CD14-positive monocyte (primary cell): ENCODE measurements around the gene MBTD1. TPM values are rescaled to one million over a fixed set of nuclear protein-coding genes. Genes with fewer than 3 reads are reported as not detected.
"Not testable (repeated sequence)": the region's sequence is repeated elsewhere in the genome, so short reads cannot be mapped to it uniquely, and the experiment has no call there.

Experiments
- DNase-seq, 3 donors: peaks; one replicate each; pipeline ENCODE4 v3.0.0-alpha.2; 2011 to 2022
- H2AFZ ChIP-seq: 2 replicates; pipeline ENCODE4 v1.6.0; 2012; ENCODE audit warnings: mild to moderate bottlenecking, low read depth, low read length, inconsistent platforms; ENCODE audit not compliant: insufficient read depth, poor library complexity, severe bottlenecking
- H3K27ac ChIP-seq, 2 donors: 1 replicate in 1 of 2; 2 replicates in 1 of 2; pipeline ENCODE4 v1.5.1; 2012 to 2013; ENCODE audit warnings: low read length in 2 of 2, control low read depth in 1 of 2, inconsistent platforms in 1 of 2, low read depth in 1 of 2, mild to moderate bottlenecking in 1 of 2
- H3K27me3 ChIP-seq, 2 donors: one replicate each; pipeline versions ENCODE4 v1.6.0 to v1.6.1; 2011 to 2013; ENCODE audit warnings: low read length in 2 of 2; ENCODE audit not compliant: control insufficient read depth in 2 of 2, insufficient read depth in 2 of 2
- H3K36me3 ChIP-seq, 2 donors: replicated peaks in 1 of 2; 1 replicate in 1 of 2; 2 replicates in 1 of 2; pipeline versions ENCODE4 v1.5.1 to v1.6.1; 2012 to 2013; ENCODE audit warnings: low read length in 2 of 2, control low read depth in 1 of 2, inconsistent platforms in 1 of 2, mild to moderate bottlenecking in 1 of 2; ENCODE audit not compliant: insufficient read depth in 2 of 2, control insufficient read depth in 1 of 2
- H3K4me1 ChIP-seq, 2 donors: 1 replicate in 1 of 2; 2 replicates in 1 of 2; pipeline versions ENCODE4 v1.5.1 to v1.6.1; 2012 to 2013; ENCODE audit warnings: low read length in 2 of 2, control low read depth in 1 of 2, inconsistent platforms in 1 of 2, mild to moderate bottlenecking in 1 of 2, moderate library complexity in 1 of 2; ENCODE audit not compliant: insufficient read depth in 2 of 2, control insufficient read depth in 1 of 2
- H3K4me2 ChIP-seq: replicated peaks from 2 replicates; pipeline ENCODE3; 2012; ENCODE audit warnings: low read length, moderate library complexity, mild to moderate bottlenecking; ENCODE audit not compliant: poor library complexity, severe bottlenecking; ENCODE audit errors: extremely low read depth
- H3K4me3 ChIP-seq, 3 experiments: fragments of 200-600 bp in 1 of 3; sonication (generic) in 1 of 3; replicated peaks in 1 of 3; 1 replicate in 2 of 3; 2 replicates in 1 of 3; pipeline ENCODE4 v1.5.1; 2011 to 2013; ENCODE audit warnings: low read length in 3 of 3, mild to moderate bottlenecking in 3 of 3, control low read depth in 2 of 3, low read depth in 2 of 3, inconsistent platforms in 1 of 3, moderate library complexity in 1 of 3
- H3K79me2 ChIP-seq: 2 replicates; pipeline ENCODE4 v1.6.0; 2012; ENCODE audit warnings: mild to moderate bottlenecking, control low read depth, inconsistent platforms, low read length, moderate library complexity; ENCODE audit not compliant: insufficient read depth
- H3K9ac ChIP-seq: 2 replicates; pipeline ENCODE4 v1.6.0; 2017; ENCODE audit warnings: low read length, mild to moderate bottlenecking; ENCODE audit not compliant: insufficient read depth, poor library complexity, severe bottlenecking
- H3K9me3 ChIP-seq, 2 donors: replicated peaks in 1 of 2; 1 replicate in 1 of 2; 2 replicates in 1 of 2; pipeline versions ENCODE4 v1.5.1 to v1.6.1; 2012 to 2013; ENCODE audit warnings: low read length in 2 of 2, control low read depth in 1 of 2; ENCODE audit not compliant: control insufficient read depth in 1 of 2, insufficient read depth in 1 of 2
- H4K20me1 ChIP-seq: 2 replicates; pipeline ENCODE4 v1.6.0; 2012; ENCODE audit warnings: mild to moderate bottlenecking, low read length, control low read depth, moderate library complexity; ENCODE audit not compliant: insufficient read depth
- H3K27ac Mint-ChIP-seq, 7 donors: one replicate each; pipeline ENCODE4 v1.8.0; 2020; ENCODE audit warnings: mild to moderate bottlenecking in 7 of 7, mixed read lengths in 7 of 7, moderate library complexity in 6 of 7, inconsistent platforms in 2 of 7
- H3K27me3 Mint-ChIP-seq, 3 donors: one replicate each; pipeline ENCODE4 v1.8.0; 2021 to 2022; ENCODE audit warnings: low read depth in 3 of 3, mild to moderate bottlenecking in 3 of 3, mixed read lengths in 3 of 3, moderate library complexity in 3 of 3, inconsistent platforms in 1 of 3
- H3K36me3 Mint-ChIP-seq, 2 donors: one replicate each; pipeline ENCODE4 v1.8.0; 2020; ENCODE audit warnings: mixed read lengths in 2 of 2, inconsistent platforms in 1 of 2, mild to moderate bottlenecking in 1 of 2
- H3K4me1 Mint-ChIP-seq: one replicate; pipeline ENCODE4 v1.8.0; 2020; ENCODE audit warnings: mild to moderate bottlenecking, mixed read lengths
- H3K4me3 Mint-ChIP-seq, 2 donors: one replicate each; pipeline ENCODE4 v1.8.0; 2020; ENCODE audit warnings: mild to moderate bottlenecking in 2 of 2, mixed read lengths in 2 of 2, moderate library complexity in 1 of 2
- H3K9me3 Mint-ChIP-seq, 7 donors: one replicate each; pipeline ENCODE4 v1.8.0; 2020 to 2022; ENCODE audit warnings: mixed read lengths in 7 of 7, mild to moderate bottlenecking in 6 of 7, moderate library complexity in 6 of 7, inconsistent platforms in 2 of 7
- CTCF ChIP-seq: fragments of 200-600 bp; IDR thresholded peaks from one replicate; pipeline ENCODE4 v1.8.0; 2022; ENCODE audit warnings: antibody characterized with exemption, mild to moderate bottlenecking
- WGBS: methylation state at CpG from one replicate; pipeline ENCODE4 v1.1.5; 2013; ENCODE audit warnings: missing lambda C conversion rate; ENCODE audit not compliant: insufficient coverage; 5-methylcytosine and 5-hydroxymethylcytosine counted together
- intact Hi-C, 2 donors: fragments of 100-400 bp; cut with micrococcal nuclease; formaldehyde crosslinking; loops; one replicate each; pipeline versions ENCODE4 v1.15.0 to v1.15.1; 2023
- polyA plus RNA-seq, 3 donors: library from polyadenylated mRNA; depleted of rRNA in 1 of 3; unstranded in 2 of 3; stranded (reverse) in 1 of 3; fragments of 300-500 nt in 2 of 3; fragments of >200 nt in 1 of 3; fragmentation: Illumina TruSeq in 2 of 3; gene quantifications; 1 replicate in 2 of 3; 2 replicates in 1 of 3; pipeline ENCODE4 v1.2.3, GENCODE V29; 2012 to 2021

Gene MBTD1
- polyA plus RNA-seq, 3 donors: 5.9 to 11.3 (median 10.0) TPM

- Mint-ChIP-seq H3K9me3 (peaks cover 0 to 2% (median 0%) of the 10 kb centered on the region in 7 donors), H3K4me1 (no peaks in the 10 kb centered on the region), H3K36me3 (peaks cover 43 to 66% of the 10 kb centered on the region in 2 donors), H3K27ac (peak overlapping the region in 1 of 7 donors; percentile 41), H3K27me3 (no peaks in the 10 kb centered on the region), H3K4me3 (no peak overlapping the region)
- Histone ChIP-seq H3K27ac (no peak overlapping the region), H3K9ac (no peak overlapping the region), H3K27me3 (no peaks in the 10 kb centered on the region), H3K79me2 (no peaks in the 10 kb centered on the region), H3K4me1 (no peaks in the 10 kb centered on the region), H2AFZ (no peak overlapping the region), H3K9me3 (no peaks in the 10 kb centered on the region), H3K36me3 (peaks cover 46 to 67% of the 10 kb centered on the region in 2 donors), H4K20me1 (no peaks in the 10 kb centered on the region), H3K4me3 (no peak overlapping the region), H3K4me2 (no peak overlapping the region)
- intact Hi-C loops: no loop called here
- DNase-seq: no peak
- TF ChIP-seq CTCF: no peak
- WGBS: no CpG with 5 or more reads among the region's 5 CpGs
Observed at GRCh38 chr17:51180486-51180885, 79.4 kb downstream of the MBTD1 start.

GRCh38 chr17:51172030-51172429, 87.8 kb downstream of the MBTD1 start:
- H3K27me3 ChIP-seq, intact Hi-C loops, H3K4me1 ChIP-seq, H2AFZ ChIP-seq, H3K27ac ChIP-seq, H3K27me3 Mint-ChIP-seq, H3K9ac ChIP-seq, H3K4me3 Mint-ChIP-seq, H3K79me2 ChIP-seq, DNase-seq, H3K27ac Mint-ChIP-seq, H3K4me2 ChIP-seq, H4K20me1 ChIP-seq, H3K4me3 ChIP-seq, H3K9me3 Mint-ChIP-seq, H3K9me3 ChIP-seq: not testable (repeated sequence)
- H3K36me3 Mint-ChIP-seq: peaks cover 45 to 58% of the 10 kb centered on the region in 2 donors
- 98% methylated on average over 6 of the region's 9 CpGs for WGBS
- peaks cover 23 to 56% of the 10 kb centered on the region in 2 donors for H3K36me3 ChIP-seq
- peaks cover 11% of the 10 kb centered on the region for H3K4me1 Mint-ChIP-seq
